Measurements from ENCODE around the gene CHAF1A.

Gene CHAF1A

GRCh38 chr19:4457654-4458395, 55.4 kb downstream of the CHAF1A start, which contains the start of gene UBXN6:
Gene UBXN6 (minus strand): TSS chr19:4457794. CDS start chr19:4457697, 97 bp downstream.
- peak within 1 kb of the TSS; percentile 69 for H3K27ac ChIP-seq
- TF ChIP-seq CTCF (IDR thresholded peaks at IDR 0.05) (no peak), ZFX (IDR thresholded peaks at IDR 0.05; ENCODE audit: borderline replicate concordance) (no peak)

GRCh38 chr19:4464815-4465581, 62.6 kb downstream of the CHAF1A start:
- H3K27ac ChIP-seq: no peak overlapping the region
- TF ChIP-seq ZFX (IDR thresholded peaks at IDR 0.05; ENCODE audit: borderline replicate concordance) (no peak), CTCF (IDR thresholded peaks at IDR 0.05) (no peak)

- TF ChIP-seq CTCF (IDR thresholded peaks at IDR 0.05): no peak
- no peak for TF ChIP-seq ZFX (IDR thresholded peaks at IDR 0.05; ENCODE audit: borderline replicate concordance)
- no peak overlapping the region for H3K27ac ChIP-seq
Measured at GRCh38 chr19:4467835-4468234, 65.4 kb downstream of the CHAF1A start.

- TF ChIP-seq CTCF (IDR thresholded peaks at IDR 0.05) (no peak), ZFX (IDR thresholded peaks at IDR 0.05; ENCODE audit: borderline replicate concordance) (no peak)
- H3K27ac ChIP-seq: peak overlapping the region; percentile 90
Measured at GRCh38 chr19:4471403-4472173, 69.1 kb downstream of the CHAF1A start.

GRCh38 chr19:4472174-4472974, 69.9 kb downstream of the CHAF1A start, which contains the start of gene HDGFL2:
Gene HDGFL2 (plus strand): TSS chr19:4472297. CDS start chr19:4472351, 54 bp downstream.
- peak within 1 kb of the TSS; percentile 90 for H3K27ac ChIP-seq
- TF ChIP-seq ZFX (IDR thresholded peaks at IDR 0.05; ENCODE audit: borderline replicate concordance): no peak
- no peak for TF ChIP-seq CTCF (IDR thresholded peaks at IDR 0.05)

GRCh38 chr19:4473011-4473762, 70.7 kb downstream of the CHAF1A start:
- TF ChIP-seq ZFX (IDR thresholded peaks at IDR 0.05; ENCODE audit: borderline replicate concordance) (no peak), CTCF (IDR thresholded peaks at IDR 0.05) (no peak)
- H3K27ac ChIP-seq: peak overlapping the region; percentile 90

Measured in 22Rv1 (cell line).